GM23338 (cell line): ENCODE measurements around the gene CHMP6. TPM values are rescaled to one million over a fixed set of nuclear protein-coding genes. Genes with fewer than 3 reads are reported as not detected.

Source experiments
- ATAC-seq: fragments of 200-7000 bp; cut with Tn5 transposase; 3 replicates; pipeline ENCODE4 v1.9.1; 2020
- DNase-seq: peaks from one replicate; pipeline ENCODE4 v3.0.0-alpha.2; 2015; ENCODE audit warnings: low spot score
- H2AFZ ChIP-seq: fragments of 200-600 bp; sonication (generic); 2 replicates; pipeline ENCODE4 v1.8.0; 2016; ENCODE audit warnings: antibody characterized with exemption, mild to moderate bottlenecking, moderate library complexity
- H3F3A ChIP-seq: fragments of 200-600 bp; sonication (generic); replicated peaks from 2 replicates; pipeline ENCODE4 v1.8.0; 2017; ENCODE audit warnings: antibody characterized with exemption, mixed run types, low read depth
- H3K27ac ChIP-seq: fragments of 200-600 bp; sonication (generic); 2 replicates; pipeline ENCODE4 v1.6.1; 2016; ENCODE audit warnings: low read depth
- H3K27me3 ChIP-seq: fragments of 200-600 bp; sonication (generic); 2 replicates; pipeline ENCODE4 v1.8.0; 2016; ENCODE audit warnings: mild to moderate bottlenecking, mixed run types, moderate library complexity; ENCODE audit not compliant: insufficient read depth
- H3K36me3 ChIP-seq: fragments of 200-600 bp; sonication (generic); 2 replicates; pipeline ENCODE4 v1.8.0; 2016; ENCODE audit warnings: mild to moderate bottlenecking; ENCODE audit not compliant: insufficient read depth
- H3K4me1 ChIP-seq: fragments of 200-600 bp; sonication (generic); 2 replicates; pipeline ENCODE4 v1.8.0; 2016; ENCODE audit warnings: mild to moderate bottlenecking, moderate library complexity; ENCODE audit not compliant: insufficient read depth
- H3K4me2 ChIP-seq: fragments of 200-600 bp; sonication (generic); 2 replicates; pipeline ENCODE4 v1.7.1; 2017; ENCODE audit warnings: mixed run types
- H3K4me3 ChIP-seq: fragments of 200-600 bp; sonication (generic); 2 replicates; pipeline ENCODE4 v1.6.1; 2016; ENCODE audit warnings: mixed run types
- H3K79me2 ChIP-seq: fragments of 200-600 bp; sonication (generic); replicated peaks from 2 replicates; pipeline ENCODE4 v1.8.0; 2017; ENCODE audit warnings: mild to moderate bottlenecking; ENCODE audit not compliant: insufficient read depth
- H3K9me2 ChIP-seq: fragments of 200-600 bp; sonication (generic); 2 replicates; pipeline ENCODE4 v1.8.0; 2017; ENCODE audit not compliant: insufficient read depth
- H4K20me1 ChIP-seq: fragments of 200-600 bp; sonication (generic); replicated peaks from 2 replicates; pipeline ENCODE4 v1.8.0; 2017; ENCODE audit warnings: mild to moderate bottlenecking; ENCODE audit not compliant: insufficient read depth
- H3K27ac Mint-ChIP-seq: 2 replicates; pipeline ENCODE4 v1.8.0; 2020; ENCODE audit warnings: inconsistent platforms, mild to moderate bottlenecking, moderate library complexity, mixed read lengths
- H3K27me3 Mint-ChIP-seq: 3 replicates; pipeline ENCODE4 v1.8.0; 2022; ENCODE audit warnings: low read depth, mild to moderate bottlenecking, moderate library complexity, mixed read lengths, inconsistent platforms; ENCODE audit not compliant: insufficient read depth, poor library complexity
- H3K36me3 Mint-ChIP-seq: 3 replicates; pipeline ENCODE4 v1.8.0; 2021; ENCODE audit warnings: low read depth, mild to moderate bottlenecking, inconsistent platforms, moderate library complexity, mixed read lengths
- H3K4me1 Mint-ChIP-seq: 3 replicates; pipeline ENCODE4 v1.8.0; 2020; ENCODE audit warnings: mild to moderate bottlenecking, inconsistent platforms, mixed read lengths
- H3K4me3 Mint-ChIP-seq: 3 replicates; pipeline ENCODE4 v1.8.0; 2021; ENCODE audit warnings: moderate library complexity, mild to moderate bottlenecking, inconsistent platforms, mixed read lengths
- H3K9me3 Mint-ChIP-seq: 3 replicates; pipeline ENCODE4 v1.8.0; 2020; ENCODE audit warnings: moderate library complexity, mild to moderate bottlenecking, inconsistent platforms, mixed read lengths
- CTCF ChIP-seq, 2 experiments: fragments of 200-600 bp in 1 of 2; sonication (generic) in 1 of 2; conservative IDR thresholded peaks; 2 replicates each; pipeline versions ENCODE4 v1.5.1 to v1.6.1; 2016 to 2017; ENCODE audit warnings: antibody characterized with exemption in 2 of 2, low read depth in 2 of 2, mild to moderate bottlenecking in 2 of 2, moderate library complexity in 1 of 2
- ETS1 ChIP-seq: IDR thresholded peaks from 2 replicates; pipeline ENCODE4 v1.6.1; 2016; ENCODE audit warnings: antibody characterized with exemption
- POLR2AphosphoS5 ChIP-seq: IDR thresholded peaks from 2 replicates; pipeline ENCODE4 v1.6.1; 2016; ENCODE audit warnings: antibody characterized with exemption, low read depth
- REST ChIP-seq: IDR thresholded peaks from one replicate; pipeline ENCODE4 v1.6.1; 2018; ENCODE audit warnings: antibody characterized with exemption; ENCODE audit not compliant: unreplicated experiment
- ZNF114 ChIP-seq: fragments of 250-450 bp; sonication (Bioruptor Pico); IDR thresholded peaks from 2 replicates; pipeline ENCODE4 v1.5.0; 2020; ENCODE audit warnings: mild to moderate bottlenecking, moderate library complexity
- ZNF331 ChIP-seq: fragments of 250-450 bp; sonication (Bioruptor Pico); IDR thresholded peaks from 2 replicates; pipeline ENCODE4 v1.5.0; 2020; ENCODE audit warnings: low read depth, mild to moderate bottlenecking, moderate library complexity
- ZNF462 ChIP-seq: fragments of 250-450 bp; sonication (Bioruptor Pico); IDR thresholded peaks from 2 replicates; pipeline ENCODE4 v1.5.0; 2020; ENCODE audit warnings: mild to moderate bottlenecking, moderate library complexity
- polyA plus RNA-seq: library from polyadenylated mRNA; unstranded; fragments of >200 nt; fragmentation: Nextera tagmentation; extraction: Ambion mirVana; gene quantifications from 2 replicates; pipeline ENCODE4 v1.2.1, GENCODE V29; 2016
- total RNA-seq: library from RNA; depleted of rRNA; stranded (reverse); fragments of >200 nt; shearing (Covaris generic); gene quantifications from 2 replicates; pipeline ENCODE4 v1.2.3, GENCODE V29; 2014

Gene CHMP6
- total and polyA plus RNA-seq, 2 experiments from 2014 or later, result 12.3 to 14.0 TPM

GRCh38 chr17:81037026-81037797 lies 45.6 kb downstream of the CHMP6 start:
- DNase-seq, result no peak
- Histone ChIP-seq H3K4me2 (no peak overlapping the region), H3K4me1 (peaks cover 17% of the 10 kb centered on the region; the same call in 1 of the 2 replicates), H4K20me1 (peaks cover 12% of the 10 kb centered on the region), H3K27ac (no peak overlapping the region), H3K4me3 (no peak overlapping the region), H3K79me2 (peaks cover 60% of the 10 kb centered on the region), H3K9me2 (no peaks in the 10 kb centered on the region), H3K27me3 (peaks cover 7% of the 10 kb centered on the region; the same call in 1 of the 2 replicates), H2AFZ (no peak overlapping the region), H3K36me3 (no peaks in the 10 kb centered on the region), H3F3A (peaks cover 4% of the 10 kb centered on the region; the same call in 1 of the 2 replicates)
- Mint-ChIP-seq H3K4me3 (peak overlapping the region; percentile 86; the same call in 2 of the 3 replicates), H3K4me1 (peaks cover 41% of the 10 kb centered on the region), H3K9me3 (no peaks in the 10 kb centered on the region), H3K27me3 (peaks cover 26% of the 10 kb centered on the region), H3K36me3 (no peaks in the 10 kb centered on the region; the same call in 2 of the 3 replicates), H3K27ac (no peak overlapping the region)
- TF ChIP-seq ZNF331 (CRISPR knock-in tag), result no peak
- TF ChIP-seq REST, result no peak
- no peak for TF ChIP-seq ETS1
- TF ChIP-seq POLR2AphosphoS5, result no peak
- TF ChIP-seq CTCF (conservative IDR thresholded peaks at IDR 0.05; ENCODE audit: low read depth in 2 of 2), result no peak
- no peak for TF ChIP-seq ZNF114 (CRISPR knock-in tag)
- TF ChIP-seq ZNF462 (CRISPR knock-in tag), result no peak
- ATAC-seq, result no peak
